HUES64 (cell line): Measurements from ENCODE around the gene EIF3D.

Source experiments
- H3K27ac ChIP-seq: 2 replicates; pipeline ENCODE4 v1.7.0; 2013; ENCODE audit warnings: low read depth, low read length, inconsistent platforms
- H3K27me3 ChIP-seq: 2 replicates; pipeline ENCODE4 v1.6.1; 2013; ENCODE audit warnings: mild to moderate bottlenecking, low read length; ENCODE audit not compliant: insufficient read depth
- H3K36me3 ChIP-seq: 2 replicates; pipeline ENCODE4 v1.6.1; 2013; ENCODE audit warnings: mild to moderate bottlenecking, low read length; ENCODE audit not compliant: insufficient read depth
- H3K4me1 ChIP-seq: 2 replicates; pipeline ENCODE4 v1.6.1; 2013; ENCODE audit warnings: mild to moderate bottlenecking, low read length, moderate library complexity; ENCODE audit not compliant: insufficient read depth
- H3K4me3 ChIP-seq: 2 replicates; pipeline ENCODE4 v1.5.1; 2013; ENCODE audit warnings: mild to moderate bottlenecking, low read length, moderate library complexity
- H3K9ac ChIP-seq: 2 replicates; pipeline ENCODE4 v1.6.1; 2013; ENCODE audit warnings: mild to moderate bottlenecking, low read depth, low read length
- H3K9me3 ChIP-seq: 2 replicates; pipeline ENCODE4 v1.6.1; 2013; ENCODE audit warnings: low read depth, low read length; ENCODE audit not compliant: insufficient read depth
- WGBS: fragments of 150-250, 120-280 bp; methylation state at CpG from one replicate; pipeline ENCODE4 v1.1.7; 2013; ENCODE audit warnings: missing lambda C conversion rate; 5-methylcytosine and 5-hydroxymethylcytosine counted together

The EIF3D gene

GRCh38 chr22:36564422-36565158 lies 35.6 kb upstream of the EIF3D start:
- Histone ChIP-seq H3K4me1 (peaks cover 22% of the 10 kb centered on the region), H3K9me3 (no peaks in the 10 kb centered on the region), H3K27me3 (no peaks in the 10 kb centered on the region), H3K9ac (no peak overlapping the region), H3K4me3 (no peak overlapping the region), H3K27ac (no peak overlapping the region), H3K36me3 (no peaks in the 10 kb centered on the region)
- whole genome bisulfite sequencing, result 93% methylated on average over 48 of the region's 48 CpGs

- no peak overlapping the region for H3K27ac ChIP-seq
- 84% methylated on average over 3 of the region's 5 CpGs for whole genome bisulfite sequencing
- H3K36me3 ChIP-seq, result no peaks in the 10 kb centered on the region
- no peaks in the 10 kb centered on the region for H3K9me3 ChIP-seq
- H3K4me1 ChIP-seq, result peaks cover 22% of the 10 kb centered on the region
- no peaks in the 10 kb centered on the region for H3K27me3 ChIP-seq
- H3K9ac ChIP-seq, result no peak overlapping the region
- H3K4me3 ChIP-seq, result no peak overlapping the region
Measured at GRCh38 chr22:36563898-36564297, 34.9 kb upstream of the EIF3D start.

- H3K36me3 ChIP-seq, result no peaks in the 10 kb centered on the region
- no peak overlapping the region for H3K27ac ChIP-seq
- no peak overlapping the region for H3K9ac ChIP-seq
- H3K27me3 ChIP-seq, result no peaks in the 10 kb centered on the region
- H3K4me1 ChIP-seq, result peaks cover 22% of the 10 kb centered on the region
- no peaks in the 10 kb centered on the region for H3K9me3 ChIP-seq
- no peak overlapping the region for H3K4me3 ChIP-seq
- 71% methylated on average over 11 of the region's 12 CpGs for WGBS
Measured at GRCh38 chr22:36563444-36563843, 34.5 kb upstream of the EIF3D start.

GRCh38 chr22:36563001-36563400 lies 34.0 kb upstream of the EIF3D start:
- peaks cover 22% of the 10 kb centered on the region for H3K4me1 ChIP-seq
- no peaks in the 10 kb centered on the region for H3K27me3 ChIP-seq
- no peak overlapping the region for H3K27ac ChIP-seq
- H3K9me3 ChIP-seq, result no peaks in the 10 kb centered on the region
- H3K36me3 ChIP-seq, result no peaks in the 10 kb centered on the region
- H3K9ac ChIP-seq, result no peak overlapping the region
- WGBS, result 83% methylated on average over 3 of the region's 3 CpGs
- no peak overlapping the region for H3K4me3 ChIP-seq

DNA sequence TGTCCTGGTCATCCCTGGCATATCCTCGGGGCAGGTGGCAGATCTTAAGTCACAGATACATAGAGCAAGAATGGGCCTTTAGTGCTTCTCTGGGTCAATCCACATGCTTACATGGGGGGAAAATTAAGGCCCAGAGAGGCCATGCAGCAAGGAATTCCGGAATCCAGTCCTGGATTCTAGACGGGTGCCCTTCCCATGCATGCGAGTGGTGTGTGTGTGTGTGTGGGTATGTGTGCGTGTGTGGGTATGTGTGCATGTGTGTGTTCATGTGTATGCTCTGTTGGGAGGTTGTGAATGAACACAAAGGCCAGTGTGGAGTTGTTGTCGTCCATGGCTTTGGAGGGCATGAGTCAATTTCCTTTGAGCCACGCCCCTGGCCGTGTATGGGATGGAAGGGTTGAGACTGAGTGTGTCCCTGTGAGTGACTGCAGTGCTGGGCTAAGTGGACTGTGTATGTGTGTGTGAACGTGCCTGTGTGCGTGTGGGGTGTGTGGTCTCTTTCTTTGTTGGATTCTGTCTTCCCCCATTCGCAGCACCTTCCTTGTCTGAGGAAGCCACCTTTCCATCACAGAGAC lies 33.4 kb upstream of the EIF3D start:
- H3K27ac ChIP-seq, result no peak overlapping the region
- 70% methylated on average over 10 of the region's 11 CpGs for WGBS
- H3K36me3 ChIP-seq, result no peaks in the 10 kb centered on the region
- H3K9ac ChIP-seq, result no peak overlapping the region
- no peaks in the 10 kb centered on the region for H3K9me3 ChIP-seq
- H3K27me3 ChIP-seq, result no peaks in the 10 kb centered on the region
- H3K4me1 ChIP-seq, result peaks cover 22% of the 10 kb centered on the region
- H3K4me3 ChIP-seq, result no peak overlapping the region

GRCh38 chr22:36561291-36561811 lies 32.4 kb upstream of the EIF3D start:
- 42% methylated on average over 5 of the region's 6 CpGs for WGBS
- Histone ChIP-seq H3K36me3 (no peaks in the 10 kb centered on the region), H3K9ac (no peak overlapping the region), H3K4me3 (no peak overlapping the region), H3K4me1 (peaks cover 22% of the 10 kb centered on the region), H3K27ac (peak overlapping the region; percentile 13; the same call in 1 of the 2 replicates), H3K9me3 (no peaks in the 10 kb centered on the region), H3K27me3 (no peaks in the 10 kb centered on the region)

DNA sequence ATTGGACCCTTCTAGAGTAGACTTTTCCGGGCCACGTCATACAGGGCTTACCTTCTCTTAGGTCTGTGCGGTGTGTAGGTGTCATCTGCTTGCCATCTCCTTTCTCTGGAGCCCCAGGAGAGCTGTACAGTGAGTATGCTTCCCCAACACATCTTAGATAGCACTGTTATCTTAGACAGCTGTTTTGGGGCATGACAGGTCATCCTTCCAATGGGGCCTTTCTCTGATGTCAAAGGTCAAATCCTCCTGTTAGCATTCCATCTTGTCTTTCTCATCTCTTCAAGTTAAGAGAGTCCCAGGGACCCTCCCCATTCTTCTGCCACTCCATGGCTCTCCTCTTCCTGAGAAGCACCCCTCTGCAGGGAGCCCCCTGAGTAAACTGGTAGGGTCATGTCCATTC lies 31.0 kb upstream of the EIF3D start:
- 100% methylated on average over 3 of the region's 3 CpGs for WGBS
- H3K27me3 ChIP-seq, result no peaks in the 10 kb centered on the region

DNA sequence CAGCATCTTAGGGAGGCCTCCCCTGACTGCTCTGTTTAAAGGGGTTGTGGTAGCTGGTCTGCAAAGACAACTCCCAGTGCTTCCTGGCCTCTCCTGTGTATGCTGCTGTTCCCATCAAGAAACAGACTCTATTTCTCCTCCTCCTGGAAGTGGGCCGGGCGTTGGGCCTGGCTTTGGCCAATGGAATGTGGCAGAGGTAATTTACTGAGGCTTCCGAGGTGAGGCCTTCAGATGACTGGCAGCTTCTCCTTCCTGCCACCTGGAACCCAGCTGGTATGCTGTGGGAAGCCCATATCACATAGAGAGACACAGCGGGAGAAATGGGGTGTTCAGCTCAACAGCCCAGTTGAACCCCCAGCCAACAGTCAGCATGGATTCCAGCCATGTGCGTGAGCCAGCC lies 25.1 kb upstream of the EIF3D start:
- Histone ChIP-seq H3K9me3 (no peaks in the 10 kb centered on the region), H3K9ac (no peak overlapping the region), H3K36me3 (no peaks in the 10 kb centered on the region), H3K4me1 (0 out of 2 replicates have a peak, but pooled peaks cover 3% of the 10 kb centered on the region), H3K27me3 (no peaks in the 10 kb centered on the region), H3K4me3 (no peak overlapping the region), H3K27ac (no peak overlapping the region)
- WGBS, result 76% methylated on average over 5 of the region's 5 CpGs

More for the DNA sequence above, 31.0 kb upstream of the EIF3D start:
- Histone ChIP-seq H3K4me3 (no peak overlapping the region), H3K9ac (no peak overlapping the region), H3K4me1 (peaks cover 22% of the 10 kb centered on the region), H3K36me3 (no peaks in the 10 kb centered on the region), H3K9me3 (no peaks in the 10 kb centered on the region), H3K27ac (no peak overlapping the region)

DNA sequence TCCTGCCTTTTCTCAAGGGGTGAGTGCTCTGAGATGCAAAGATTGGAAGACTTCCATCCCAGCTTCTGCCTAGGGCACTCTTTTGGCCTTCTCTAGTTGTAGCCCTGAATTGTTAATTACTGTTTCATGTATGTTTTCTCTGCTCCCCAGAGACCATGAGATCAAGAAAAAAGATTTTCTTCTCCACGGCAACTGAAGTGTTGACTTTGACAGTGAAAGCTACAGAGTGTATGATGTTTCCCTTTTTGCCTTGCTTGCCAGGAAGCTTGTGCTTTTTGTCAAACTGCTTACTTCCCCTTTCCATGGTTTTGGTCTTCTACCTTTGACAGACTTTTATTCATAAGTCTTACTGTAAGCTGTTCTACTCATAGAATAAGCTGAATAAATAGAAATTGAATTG lies 23.3 kb upstream of the EIF3D start:
- Histone ChIP-seq H3K36me3 (no peaks in the 10 kb centered on the region), H3K4me1 (0 out of 2 replicates have a peak, but pooled peaks cover 5% of the 10 kb centered on the region), H3K27me3 (no peaks in the 10 kb centered on the region), H3K27ac (no peak overlapping the region), H3K9ac (no peak overlapping the region), H3K9me3 (no peaks in the 10 kb centered on the region), H3K4me3 (no peak overlapping the region)
- 100% methylated on average over 1 of the region's 1 CpG for WGBS

GRCh38 chr22:36550701-36551495 lies 21.9 kb upstream of the EIF3D start:
- Histone ChIP-seq H3K9ac (no peak overlapping the region; the same call in 1 of the 2 replicates), H3K27ac (no peak overlapping the region), H3K36me3 (no peaks in the 10 kb centered on the region), H3K9me3 (no peaks in the 10 kb centered on the region), H3K27me3 (no peaks in the 10 kb centered on the region), H3K4me1 (0 out of 2 replicates have a peak, but pooled peaks cover 5% of the 10 kb centered on the region), H3K4me3 (no peak overlapping the region)
- 86% methylated on average over 13 of the region's 13 CpGs for WGBS

GRCh38 chr22:36549033-36549432 lies 20.1 kb upstream of the EIF3D start:
- no peaks in the 10 kb centered on the region for H3K9me3 ChIP-seq
- 0 out of 2 replicates have a peak, but pooled peaks cover 5% of the 10 kb centered on the region for H3K4me1 ChIP-seq
- no peak overlapping the region for H3K9ac ChIP-seq
- H3K27ac ChIP-seq, result no peak overlapping the region
- H3K27me3 ChIP-seq, result no peaks in the 10 kb centered on the region
- WGBS, result 70% methylated on average over 5 of the region's 5 CpGs
- no peak overlapping the region for H3K4me3 ChIP-seq
- no peaks in the 10 kb centered on the region for H3K36me3 ChIP-seq
